Peyer's patch (tissue), 4 donors: Measurements from ENCODE around the gene SPDYE4. TPM values are rescaled to one million over a fixed set of nuclear protein-coding genes. Genes with fewer than 3 reads are reported as not detected.
"Not testable (repeated sequence)": the region's sequence is repeated elsewhere in the genome, so short reads cannot be mapped to it uniquely, and the experiment has no call there.

Source experiments
- DNase-seq, 3 donors: peaks; one replicate each; pipeline ENCODE4 v3.0.0-alpha.2; 2017 to 2019
- H3K27ac ChIP-seq, 4 donors: fragments of 200-600 bp; sonication (generic); one replicate each; pipeline ENCODE4 v1.5.1; 2016 to 2019
- H3K27me3 ChIP-seq, 2 donors: fragments of 200-600 bp; sonication (generic); one replicate each; pipeline ENCODE4 v1.5.1; 2019
- H3K36me3 ChIP-seq, 3 donors: fragments of 200-600 bp; sonication (generic); one replicate each; pipeline ENCODE4 v1.5.1; 2016 to 2019
- H3K4me1 ChIP-seq, 4 donors: fragments of 200-600 bp; sonication (generic); one replicate each; pipeline ENCODE4 v1.5.1; 2016 to 2019
- H3K4me3 ChIP-seq, 4 donors: fragments of 200-600 bp; sonication (generic); 1 replicate in 3 of 4; 2 replicates in 1 of 4; pipeline ENCODE4 v1.5.1; 2016 to 2019; ENCODE audit warnings: mild to moderate bottlenecking in 1 of 4
- H3K9me3 ChIP-seq, 4 donors: fragments of 200-600 bp; sonication (generic); one replicate each; pipeline ENCODE4 v1.5.1; 2016 to 2019; ENCODE audit warnings: mild to moderate bottlenecking in 1 of 4
- CTCF ChIP-seq, 6 experiments: fragments of 450-650 bp in 4 of 6; fragments of 200-600 bp in 2 of 6; sonication (generic) in 1 of 6; IDR thresholded peaks; one replicate each; pipeline ENCODE4 v1.5.1; 2017 to 2019; ENCODE audit warnings: antibody characterized with exemption in 6 of 6, mild to moderate bottlenecking in 3 of 6, moderate library complexity in 1 of 6
- POLR2A ChIP-seq, 2 donors: fragments of 450-650 bp; IDR thresholded peaks; one replicate each; pipeline ENCODE4 v1.5.1; 2017; ENCODE audit warnings: antibody characterized with exemption in 2 of 2, mild to moderate bottlenecking in 2 of 2, moderate library complexity in 2 of 2
- total RNA-seq, 4 donors: library from RNA; depleted of rRNA; stranded (reverse); fragments of >200 nt; gene quantifications; one replicate each; pipeline ENCODE4 v1.1.0, GENCODE V29; 2016

Gene SPDYE4
- not detected for total RNA-seq

GRCh38 chr17:8758137-8758596 is at the start of gene SPDYE4:
SPDYE4 (minus strand) TSS chr17:8758546; CDS start chr17:8758382, 164 bp downstream.
- no peak for DNase-seq
- Histone ChIP-seq H3K9me3 (no peaks in the 10 kb centered on the region), H3K27me3 (no peaks in the 10 kb centered on the region), H3K36me3 (no peaks in the 10 kb centered on the region), H3K4me3 (no peak within 1 kb of the TSS), H3K4me1 (no peaks in the 10 kb centered on the region), H3K27ac (no peak within 1 kb of the TSS)
- TF ChIP-seq CTCF (IDR thresholded peaks at IDR 0.05) (no peak), POLR2A (IDR thresholded peaks at IDR 0.05) (no peak)

- no peaks in the 10 kb centered on the region for H3K36me3 ChIP-seq
Measured at GRCh38 chr17:8806926-8807550, 48.7 kb upstream of the SPDYE4 start.

GRCh38 chr17:8806253-8806925 is 48.0 kb upstream of the SPDYE4 start:
- DNase-seq: peak in 2 of 3 donors; percentile 47 to 60
- Histone ChIP-seq H3K9me3 (peaks cover 0 to 5% (median 0%) of the 10 kb centered on the region in 4 donors), H3K4me1 (peaks cover 0 to 8% (median 0%) of the 10 kb centered on the region in 4 donors), H3K27ac (peak overlapping the region in 2 of 4 donors; percentile 51 to 66), H3K27me3 (no peaks in the 10 kb centered on the region), H3K36me3 (no peaks in the 10 kb centered on the region), H3K4me3 (no peak overlapping the region)
- no peak for TF ChIP-seq POLR2A (IDR thresholded peaks at IDR 0.05)
- no peak for TF ChIP-seq CTCF (IDR thresholded peaks at IDR 0.05)

More at GRCh38 chr17:8806926-8807550, 48.7 kb upstream of the SPDYE4 start:
- TF ChIP-seq CTCF (IDR thresholded peaks at IDR 0.05) (no peak), POLR2A (IDR thresholded peaks at IDR 0.05) (no peak)
- no peak overlapping the region for H3K4me3 ChIP-seq
- H3K27ac ChIP-seq: peak overlapping the region in 2 of 4 donors; percentile 64 to 66
- H3K27me3 ChIP-seq: no peaks in the 10 kb centered on the region
- H3K4me1 ChIP-seq: peaks cover 0 to 8% (median 0%) of the 10 kb centered on the region in 4 donors
- peaks cover 0 to 5% (median 0%) of the 10 kb centered on the region in 4 donors for H3K9me3 ChIP-seq
- peak in 2 of 3 donors; percentile 52 to 65 for DNase-seq

GRCh38 chr17:8805396-8805795 is 47.0 kb upstream of the SPDYE4 start:
- H3K27ac ChIP-seq, H3K9me3 ChIP-seq, H3K4me3 ChIP-seq, H3K27me3 ChIP-seq, H3K36me3 ChIP-seq, DNase-seq, H3K4me1 ChIP-seq: not testable (repeated sequence)

GRCh38 chr17:8803531-8804420 is 45.4 kb upstream of the SPDYE4 start:
- peaks cover 0 to 8% (median 0%) of the 10 kb centered on the region in 4 donors for H3K4me1 ChIP-seq
- TF ChIP-seq POLR2A (IDR thresholded peaks at IDR 0.05): no peak
- TF ChIP-seq CTCF (IDR thresholded peaks at IDR 0.05): no peak
- DNase-seq: no peak
- H3K27me3 ChIP-seq: no peaks in the 10 kb centered on the region
- no peaks in the 10 kb centered on the region for H3K36me3 ChIP-seq
- no peak overlapping the region for H3K4me3 ChIP-seq
- no peaks in the 10 kb centered on the region for H3K9me3 ChIP-seq
- H3K27ac ChIP-seq: no peak overlapping the region
